RWPE1 (cell line): Measurements from ENCODE around the gene HNRNPH2.

ENCODE experiments used
- CTCF ChIA-PET: fragments of 350-600 bp; sonication (Branson Sonifier 250); formaldehyde crosslinking; extraction: SDS; loops from one replicate; lab custom pipeline; 2021; lab: Yijun Ruan, JAX
- POLR2A ChIA-PET: fragments of 400-600 bp; formaldehyde crosslinking; extraction: SDS; loops from one replicate; lab custom pipeline; 2020; ENCODE audit warnings: antibody characterized with exemption; ENCODE audit not compliant: low non-redundant PET; lab: Yijun Ruan, JAX
- DNase-seq: peaks from one replicate; pipeline ENCODE4 v3.0.0; 2012; ENCODE audit warnings: low spot score
- H3K27ac ChIP-seq: fragments of 450-650 bp; 2 replicates; pipeline ENCODE4 v1.5.1; 2017
- CTCF ChIP-seq: fragments of 450-650 bp; conservative IDR thresholded peaks from 2 replicates; pipeline ENCODE4 v1.5.1; 2017; ENCODE audit warnings: low read depth, mild to moderate bottlenecking

The HNRNPH2 gene

GRCh38 chrX:101430457-101431078 lies 22.5 kb downstream of the HNRNPH2 start:
- no peak for TF ChIP-seq CTCF

GRCh38 chrX:101442085-101442484 lies 34.1 kb downstream of the HNRNPH2 start:
- CTCF ChIA-PET, result no interaction called here
- TF ChIP-seq CTCF, result no peak
- no peak overlapping the region for H3K27ac ChIP-seq
- POLR2A ChIA-PET, result no interaction called here
- DNase-seq, result no peak

More at GRCh38 chrX:101430457-101431078, 22.5 kb downstream of the HNRNPH2 start:
- ChIA-PET CTCF (no interaction called here), POLR2A (no interaction called here)
- DNase-seq, result no peak
- H3K27ac ChIP-seq, result no peak overlapping the region

DNA sequence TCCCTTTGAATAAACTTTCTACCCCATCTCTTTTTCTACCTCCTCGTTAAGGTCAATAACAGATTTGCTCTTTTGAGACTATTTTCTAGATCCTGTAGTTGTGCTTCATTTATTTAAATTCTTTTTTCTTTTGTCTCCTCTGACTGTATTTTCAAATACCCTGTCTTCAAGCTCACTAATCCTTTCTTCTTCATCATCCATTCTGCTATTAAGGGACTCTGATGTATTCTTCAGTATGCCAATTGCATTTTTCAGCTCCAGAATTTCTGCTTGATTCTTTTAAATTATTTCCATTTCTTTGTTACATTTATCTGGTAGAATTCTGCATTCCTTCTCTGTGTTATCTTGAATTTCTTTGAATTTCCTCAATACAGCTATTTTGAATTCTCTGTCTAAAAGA lies 41.3 kb downstream of the HNRNPH2 start:
- POLR2A ChIA-PET, result no interaction called here
- no peak for DNase-seq
- TF ChIP-seq CTCF, result no peak
- H3K27ac ChIP-seq, result no peak overlapping the region
- CTCF ChIA-PET, result no interaction called here

DNA sequence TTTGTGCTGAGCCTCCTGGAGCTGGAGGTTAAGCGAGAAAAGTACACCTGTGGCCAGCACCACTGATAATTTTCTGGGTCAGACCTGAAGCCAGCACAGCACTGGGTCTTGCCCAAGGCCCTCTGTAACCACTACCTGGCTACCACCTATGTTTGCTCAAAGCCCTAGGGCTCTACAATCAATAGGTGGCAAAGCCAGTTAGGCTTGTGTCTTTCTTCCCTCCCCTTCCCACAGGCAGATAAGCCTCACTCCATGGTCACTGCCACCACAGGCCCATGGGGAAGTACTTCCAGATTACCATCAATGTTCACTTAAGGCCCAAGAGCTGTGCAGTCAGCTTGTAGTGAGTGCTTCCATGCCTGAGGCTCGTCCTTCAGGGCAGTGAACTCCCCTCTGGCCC lies 42.1 kb downstream of the HNRNPH2 start:
- TF ChIP-seq CTCF, result no peak
- CTCF ChIA-PET, result no interaction called here
- no peak overlapping the region for H3K27ac ChIP-seq
- POLR2A ChIA-PET, result no interaction called here
- no peak for DNase-seq

GRCh38 chrX:101450961-101451360 lies 42.9 kb downstream of the HNRNPH2 start:
- no peak for TF ChIP-seq CTCF
- DNase-seq, result no peak
- H3K27ac ChIP-seq, result no peak overlapping the region
- CTCF ChIA-PET, result no interaction called here
- POLR2A ChIA-PET, result no interaction called here

GRCh38 chrX:101452056-101452455 lies 44.0 kb downstream of the HNRNPH2 start:
- no peak overlapping the region for H3K27ac ChIP-seq
- TF ChIP-seq CTCF, result no peak
- ChIA-PET CTCF (no interaction called here), POLR2A (no interaction called here)
- DNase-seq, result no peak
